Ovary (tissue), 9 donors: ENCODE measurements around the gene PSMD2. TPM values are rescaled to one million over a fixed set of nuclear protein-coding genes. Genes with fewer than 3 reads are reported as not detected.

Source experiments
- DNase-seq, 5 donors: peaks; one replicate each; pipeline ENCODE4 v3.0.0-alpha.2; 2019 to 2020
- H3K27ac ChIP-seq, 2 donors: fragments of 200-600 bp; one replicate each; pipeline versions ENCODE4 v1.5.1 to v1.8.0; 2019 to 2022
- H3K27me3 ChIP-seq: fragments of 200-600 bp; one replicate; pipeline ENCODE4 v1.8.0; 2022
- H3K36me3 ChIP-seq: fragments of 200-600 bp; sonication (generic); one replicate; pipeline ENCODE4 v1.5.1; 2019
- H3K4me1 ChIP-seq: one replicate; pipeline ENCODE4 v1.8.1; 2013; ENCODE audit warnings: mild to moderate bottlenecking, moderate library complexity; ENCODE audit not compliant: insufficient read depth
- H3K4me3 ChIP-seq: fragments of 200-600 bp; sonication (generic); one replicate; pipeline ENCODE4 v1.5.1; 2017
- H3K9me3 ChIP-seq, 2 donors: fragments of 200-600 bp in 1 of 2; sonication (generic) in 1 of 2; one replicate each; pipeline versions ENCODE4 v1.5.1 to v1.8.1; 2013 to 2019; ENCODE audit warnings: mild to moderate bottlenecking in 1 of 2, moderate library complexity in 1 of 2
- CTCF ChIP-seq, 3 donors: fragments of 450-650 bp in 2 of 3; fragments of 200-600 bp in 1 of 3; IDR thresholded peaks; one replicate each; pipeline versions ENCODE4 v1.5.1 to v1.8.0; 2016 to 2022; ENCODE audit warnings: antibody characterized with exemption in 3 of 3, mild to moderate bottlenecking in 1 of 3
- EP300 ChIP-seq: sonication (generic); formaldehyde crosslinking; IDR thresholded peaks from one replicate; pipeline ENCODE4 v1.6.1; 2017; ENCODE audit warnings: antibody characterized with exemption
- POLR2A ChIP-seq: fragments of 450-650 bp; IDR thresholded peaks from one replicate; pipeline ENCODE4 v1.6.1; 2017; ENCODE audit warnings: antibody characterized with exemption, mild to moderate bottlenecking, moderate library complexity
- WGBS, 3 donors: extraction: QIAGEN DNeasy Blood & Tissue Kit in 1 of 3; methylation state at CpG; one replicate each; pipeline versions ENCODE4 v1.1.5 to v1.1.7; 2013 to 2017; 5-methylcytosine and 5-hydroxymethylcytosine counted together
- intact Hi-C, 4 donors: fragments of 100-400 bp; cut with DNase I; formaldehyde crosslinking; loops; one replicate each; pipeline versions ENCODE4 v1.11.0 to v1.15.1; 2022 to 2023
- polyA plus RNA-seq, 2 donors: library from polyadenylated mRNA; stranded (reverse); fragments of 200-250 nt in 1 of 2; fragments of 350-450 nt in 1 of 2; fragmentation: Illumina TruSeq in 1 of 2; extraction: RNeasy Lipid Tissue Mini Kit (QIAGEN cat#74804) in 1 of 2; gene quantifications; one replicate each; pipeline ENCODE4 v1.2.3, GENCODE V29; 2013 to 2014
- total RNA-seq, 7 donors: library from RNA; depleted of rRNA in 2 of 7; stranded (reverse); fragments of >200 nt in 2 of 7; fragmentation: NEBNext Ultra II Directional in 3 of 7; extraction: Animal tissue kit (Norgen Biotek cat#: 25700) in 3 of 7; gene quantifications; one replicate each; pipeline versions ENCODE4 v1.1.0 to v1.2.4, GENCODE V29; 2016 to 2023
- donor health status: DM: no; HTN: no; CAD: no; lungs with moderate emphysema.
- donor health status: DM: no; HTN: no; CAD: no.
- donor health status: Bipolar disorder and iron deficiency.
- donor health status: DM: yes; HTN: yes; CAD: no.
- donor health status: DM: no; HTN: no; CAD: no.
- donor health status: DM: yes; HTN: yes; CAD: no.

Gene PSMD2
- total and polyA plus RNA-seq, 9 donors: 74.4 to 177 (median 138) TPM

DNA sequence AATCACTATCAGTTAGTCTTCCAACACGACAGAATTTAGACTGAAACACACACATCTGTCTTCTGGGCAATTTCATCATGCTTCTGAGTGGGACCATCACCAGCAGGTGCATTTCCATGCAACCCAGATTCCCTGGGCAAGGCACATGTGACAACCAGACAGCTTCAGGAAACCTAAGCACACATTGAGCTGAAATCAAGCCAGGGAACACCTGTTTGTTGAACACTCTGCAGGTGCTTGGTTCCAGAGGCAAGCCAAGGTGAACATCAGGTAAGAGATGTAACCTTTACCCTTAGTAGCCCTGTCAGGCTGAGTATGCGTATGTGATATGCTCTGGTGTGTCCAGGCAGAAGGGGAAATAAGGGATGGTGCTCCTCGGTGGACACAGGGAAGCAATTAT lies 3.3 kb upstream of the PSMD2 start:
- no peaks in the 10 kb centered on the region for H3K36me3 ChIP-seq
- no peak overlapping the region for H3K27ac ChIP-seq
- H3K4me3 ChIP-seq: no peak overlapping the region
- no peak for DNase-seq
- H3K4me1 ChIP-seq: peaks cover 4% of the 10 kb centered on the region
- no peaks in the 10 kb centered on the region for H3K9me3 ChIP-seq
- no peak for TF ChIP-seq EP300
- TF ChIP-seq CTCF (IDR thresholded peaks at IDR 0.05): no peak
- no peak for TF ChIP-seq POLR2A
- intact Hi-C loops: loop anchor here in 1 of 4 donors (10.0 kb wide), 1 partner anchor 219 kb away; no protein-coding TSS in a partner anchor
- no peaks in the 10 kb centered on the region for H3K27me3 ChIP-seq
- WGBS, 3 donors: 59 to 70% (median 59%) methylated on average over 3 of the region's 3 CpGs

GRCh38 chr3:184296616-184297015 lies 2.4 kb upstream of the PSMD2 start:
- peaks cover 4% of the 10 kb centered on the region for H3K4me1 ChIP-seq
- no peaks in the 10 kb centered on the region for H3K9me3 ChIP-seq
- DNase-seq: no peak
- 63 to 66% (median 65%) methylated on average over 7 of the region's 7 CpGs for WGBS, 3 donors
- intact Hi-C loops: loop anchor here in 1 of 4 donors (10.0 kb wide), 1 partner anchor 218 kb away; no protein-coding TSS in a partner anchor
- no peak overlapping the region for H3K27ac ChIP-seq
- H3K4me3 ChIP-seq: no peak overlapping the region
- H3K36me3 ChIP-seq: no peaks in the 10 kb centered on the region
- no peaks in the 10 kb centered on the region for H3K27me3 ChIP-seq
- no peak for TF ChIP-seq POLR2A
- no peak for TF ChIP-seq CTCF (IDR thresholded peaks at IDR 0.05)
- no peak for TF ChIP-seq EP300

- 13 to 15% (median 14%) methylated on average over 29 of the region's 29 CpGs for WGBS, 3 donors
- TF ChIP-seq CTCF (IDR thresholded peaks at IDR 0.05): no peak
- TF ChIP-seq EP300: no peak
- TF ChIP-seq POLR2A: no peak
- no peaks in the 10 kb centered on the region for H3K36me3 ChIP-seq
- H3K4me1 ChIP-seq: peaks cover 4% of the 10 kb centered on the region
- no peak for DNase-seq
- intact Hi-C loops: loop anchor here in 1 of 4 donors (10.0 kb wide), 2 partner anchors 55 to 215 kb away; no protein-coding TSS in a partner anchor
- H3K27me3 ChIP-seq: no peaks in the 10 kb centered on the region
- peak overlapping the region; percentile 79 for H3K4me3 ChIP-seq
- peak overlapping the region in 1 of 2 donors; percentile 24 for H3K27ac ChIP-seq
- no peaks in the 10 kb centered on the region for H3K9me3 ChIP-seq
Observed at GRCh38 chr3:184299488-184300377, 692 bp downstream of the PSMD2 start.

GRCh38 chr3:184300378-184300720 lies 1.3 kb downstream of the PSMD2 start:
- no peak for TF ChIP-seq POLR2A
- no peak for TF ChIP-seq EP300
- TF ChIP-seq CTCF (IDR thresholded peaks at IDR 0.05): no peak
- no peaks in the 10 kb centered on the region for H3K27me3 ChIP-seq
- H3K4me3 ChIP-seq: no peak overlapping the region
- no peaks in the 10 kb centered on the region for H3K36me3 ChIP-seq
- peaks cover 4% of the 10 kb centered on the region for H3K4me1 ChIP-seq
- no peaks in the 10 kb centered on the region for H3K9me3 ChIP-seq
- intact Hi-C loops: loop anchor here in 1 of 4 donors (10.0 kb wide), 1 partner anchor 54 kb away; no protein-coding TSS in a partner anchor
- DNase-seq: no peak
- 59 to 78% (median 68%) methylated on average over 3 of the region's 3 CpGs for WGBS, 3 donors
- H3K27ac ChIP-seq: no peak overlapping the region
